SK-N-SH treated with all-trans-retinoic acid at 6 μM for 48 hours (cell line): ENCODE measurements around the gene GBGT1.
A peak's percentile ranks its signal among the peaks of the same experiment; 100 is the strongest.

Source experiments
- ATAC-seq: fragments of 200-7000 bp; cut with Tn5 transposase; 3 replicates; pipeline ENCODE4 v1.9.1; 2020; ENCODE audit warnings: mild to moderate bottlenecking, moderate library complexity
- ARNTL ChIP-seq: fragments of 450-650 bp; formaldehyde crosslinking; IDR thresholded peaks from 2 replicates; pipeline ENCODE4 v1.5.0; 2020; ENCODE audit warnings: low read depth, mild to moderate bottlenecking, moderate library complexity, borderline replicate concordance
- CSDC2 ChIP-seq: fragments of 250-450 bp; sonication (Bioruptor Pico); IDR thresholded peaks from 2 replicates; pipeline ENCODE4 v1.5.0; 2020; ENCODE audit warnings: mild to moderate bottlenecking, moderate library complexity
- CSRNP3 ChIP-seq: fragments of 250-450 bp; sonication (Bioruptor Pico); IDR thresholded peaks from 2 replicates; pipeline ENCODE4 v1.5.1; 2021; ENCODE audit warnings: mild to moderate bottlenecking, moderate library complexity
- ISL1 ChIP-seq: fragments of 250-450 bp; sonication (Bioruptor Pico); IDR thresholded peaks from 2 replicates; pipeline ENCODE4 v2.1.2; 2022; ENCODE audit warnings: mild to moderate bottlenecking, moderate library complexity
- PATZ1 ChIP-seq: fragments of 250-450 bp; sonication (Bioruptor Pico); IDR thresholded peaks from 2 replicates; pipeline ENCODE4 v1.8.0; 2020; ENCODE audit warnings: mild to moderate bottlenecking, moderate library complexity, borderline replicate concordance
- POU6F1 ChIP-seq: fragments of 250-450 bp; sonication (Bioruptor Pico); IDR thresholded peaks from 2 replicates; pipeline ENCODE4 v1.8.0; 2021; ENCODE audit warnings: low read depth, mild to moderate bottlenecking, moderate library complexity, borderline replicate concordance
- PPARA ChIP-seq: fragments of 250-450 bp; sonication (Bioruptor Pico); IDR thresholded peaks from 2 replicates; pipeline ENCODE4 v1.5.0; 2020; ENCODE audit warnings: mild to moderate bottlenecking, borderline replicate concordance
- RARB ChIP-seq: fragments of 250-450 bp; sonication (Bioruptor Pico); IDR thresholded peaks from 2 replicates; pipeline ENCODE4 v1.8.0; 2021; ENCODE audit warnings: mild to moderate bottlenecking, moderate library complexity
- SNAI2 ChIP-seq: fragments of 250-450 bp; sonication (Bioruptor Pico); IDR thresholded peaks from 2 replicates; pipeline ENCODE4 v1.5.0; 2020; ENCODE audit warnings: mild to moderate bottlenecking, moderate library complexity
- TOX ChIP-seq: fragments of 250-450 bp; sonication (Bioruptor Pico); IDR thresholded peaks from 2 replicates; pipeline ENCODE4 v1.8.0; 2021; ENCODE audit warnings: mild to moderate bottlenecking, moderate library complexity, borderline replicate concordance
- ZFP30 ChIP-seq: fragments of 450-650 bp; formaldehyde crosslinking; IDR thresholded peaks from 2 replicates; pipeline ENCODE4 v1.5.0; 2022; ENCODE audit warnings: mild to moderate bottlenecking, moderate library complexity
- ZNF70 ChIP-seq: fragments of 450-650 bp; formaldehyde crosslinking; IDR thresholded peaks from 2 replicates; pipeline ENCODE4 v1.5.0; 2020; ENCODE audit warnings: mild to moderate bottlenecking, moderate library complexity
- TF ChIP-seq, protein P1 (sequence below): fragments of 250-450 bp; sonication (Bioruptor Pico); IDR thresholded peaks from 2 replicates; pipeline ENCODE4 v1.5.0; 2020; ENCODE audit warnings: mild to moderate bottlenecking, moderate library complexity
- TF ChIP-seq, protein P2 (sequence below): fragments of 250-450 bp; sonication (Bioruptor Pico); IDR thresholded peaks from 2 replicates; pipeline ENCODE4 v1.5.1; 2020; ENCODE audit warnings: low read depth, mild to moderate bottlenecking, moderate library complexity

Gene GBGT1

DNA sequence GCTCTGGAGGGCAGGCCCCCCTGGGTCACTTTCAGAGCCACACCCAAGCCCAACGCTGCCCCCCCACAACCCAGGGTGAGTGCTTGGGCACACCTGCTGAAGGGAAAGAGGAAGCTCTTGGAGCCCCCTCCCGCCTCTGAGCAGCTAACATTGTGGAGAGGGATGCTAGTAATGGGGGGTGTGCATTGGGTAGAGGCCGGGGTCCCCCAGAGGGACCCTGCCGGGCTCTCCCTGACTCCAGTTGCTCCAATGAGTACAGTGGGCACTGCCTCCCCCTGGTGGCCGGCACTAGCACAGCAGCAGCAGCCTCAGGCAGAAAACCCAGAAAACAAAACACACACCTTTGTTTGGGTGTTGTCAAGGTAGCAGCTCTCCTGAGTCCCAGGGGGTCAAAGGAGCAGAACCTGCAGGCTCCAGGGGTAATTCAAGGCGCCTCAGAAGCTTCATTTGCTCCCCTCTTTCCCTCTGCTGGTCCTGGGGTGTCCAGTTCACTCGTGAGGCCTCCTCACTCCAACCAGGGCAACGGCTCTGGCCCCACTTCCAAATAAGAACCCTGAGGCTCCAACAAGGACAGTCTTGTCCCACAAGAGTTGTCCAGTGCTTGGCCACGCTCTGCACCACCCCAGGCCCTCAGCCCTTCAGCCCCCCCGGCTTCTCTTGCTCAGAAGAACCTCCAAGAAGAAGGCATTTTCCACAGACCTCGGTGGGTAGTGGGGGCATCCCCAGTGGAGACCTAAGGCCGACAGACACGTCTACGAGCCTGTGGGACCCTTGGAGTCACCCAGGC, 16.1 kb downstream of the GBGT1 start:
- ATAC-seq: peak; percentile 57
- TF ChIP-seq, protein P1, sequence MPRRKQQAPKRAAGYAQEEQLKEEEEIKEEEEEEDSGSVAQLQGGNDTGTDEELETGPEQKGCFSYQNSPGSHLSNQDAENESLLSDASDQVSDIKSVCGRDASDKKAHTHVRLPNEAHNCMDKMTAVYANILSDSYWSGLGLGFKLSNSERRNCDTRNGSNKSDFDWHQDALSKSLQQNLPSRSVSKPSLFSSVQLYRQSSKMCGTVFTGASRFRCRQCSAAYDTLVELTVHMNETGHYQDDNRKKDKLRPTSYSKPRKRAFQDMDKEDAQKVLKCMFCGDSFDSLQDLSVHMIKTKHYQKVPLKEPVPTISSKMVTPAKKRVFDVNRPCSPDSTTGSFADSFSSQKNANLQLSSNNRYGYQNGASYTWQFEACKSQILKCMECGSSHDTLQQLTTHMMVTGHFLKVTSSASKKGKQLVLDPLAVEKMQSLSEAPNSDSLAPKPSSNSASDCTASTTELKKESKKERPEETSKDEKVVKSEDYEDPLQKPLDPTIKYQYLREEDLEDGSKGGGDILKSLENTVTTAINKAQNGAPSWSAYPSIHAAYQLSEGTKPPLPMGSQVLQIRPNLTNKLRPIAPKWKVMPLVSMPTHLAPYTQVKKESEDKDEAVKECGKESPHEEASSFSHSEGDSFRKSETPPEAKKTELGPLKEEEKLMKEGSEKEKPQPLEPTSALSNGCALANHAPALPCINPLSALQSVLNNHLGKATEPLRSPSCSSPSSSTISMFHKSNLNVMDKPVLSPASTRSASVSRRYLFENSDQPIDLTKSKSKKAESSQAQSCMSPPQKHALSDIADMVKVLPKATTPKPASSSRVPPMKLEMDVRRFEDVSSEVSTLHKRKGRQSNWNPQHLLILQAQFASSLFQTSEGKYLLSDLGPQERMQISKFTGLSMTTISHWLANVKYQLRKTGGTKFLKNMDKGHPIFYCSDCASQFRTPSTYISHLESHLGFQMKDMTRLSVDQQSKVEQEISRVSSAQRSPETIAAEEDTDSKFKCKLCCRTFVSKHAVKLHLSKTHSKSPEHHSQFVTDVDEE (CRISPR knock-in tag): 0 out of 2 replicates have a peak, but pooled peaks have one; percentile 21
- no peak for TF ChIP-seq CSRNP3 (CRISPR knock-in tag)

GRCh38 chr9:133146746-133147411, 16.8 kb downstream of the GBGT1 start:
- no peak for ATAC-seq
- TF ChIP-seq CSDC2 (CRISPR knock-in tag) (no peak), SNAI2 (no peak), TOX (CRISPR knock-in tag) (no peak), ISL1 (CRISPR knock-in tag) (no peak), ZFP30 (CRISPR knock-in tag) (no peak), CSRNP3 (CRISPR knock-in tag) (no peak)

- TF ChIP-seq POU6F1: no peak
- ATAC-seq: no peak
These were observed 18.5 kb downstream of the GBGT1 start for GRCh38 chr9:133144904-133145851.

- peak; percentile 56 for ATAC-seq
These were observed 19.4 kb downstream of the GBGT1 start for GRCh38 chr9:133144142-133144903.

GRCh38 chr9:133143639-133144141, 20.0 kb downstream of the GBGT1 start:
- ATAC-seq: no peak
- TF ChIP-seq PATZ1 (CRISPR knock-in tag) (no peak), RARB (CRISPR knock-in tag) (no peak), ARNTL (no peak), ZFP30 (CRISPR knock-in tag) (no peak), POU6F1 (no peak)
- TF ChIP-seq, protein P2, sequence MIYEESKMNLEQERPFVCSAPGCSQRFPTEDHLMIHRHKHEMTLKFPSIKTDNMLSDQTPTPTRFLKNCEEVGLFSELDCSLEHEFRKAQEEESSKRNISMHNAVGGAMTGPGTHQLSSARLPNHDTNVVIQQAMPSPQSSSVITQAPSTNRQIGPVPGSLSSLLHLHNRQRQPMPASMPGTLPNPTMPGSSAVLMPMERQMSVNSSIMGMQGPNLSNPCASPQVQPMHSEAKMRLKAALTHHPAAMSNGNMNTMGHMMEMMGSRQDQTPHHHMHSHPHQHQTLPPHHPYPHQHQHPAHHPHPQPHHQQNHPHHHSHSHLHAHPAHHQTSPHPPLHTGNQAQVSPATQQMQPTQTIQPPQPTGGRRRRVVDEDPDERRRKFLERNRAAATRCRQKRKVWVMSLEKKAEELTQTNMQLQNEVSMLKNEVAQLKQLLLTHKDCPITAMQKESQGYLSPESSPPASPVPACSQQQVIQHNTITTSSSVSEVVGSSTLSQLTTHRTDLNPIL (CRISPR knock-in tag): no peak

More at GRCh38 chr9:133144142-133144903, 19.4 kb downstream of the GBGT1 start:
- TF ChIP-seq PPARA (CRISPR knock-in tag) (no peak), ZNF70 (CRISPR knock-in tag) (peak; percentile 17; the same call in 1 of the 2 replicates)
